Measurements from ENCODE around the gene FDX2.
"Not testable (repeated sequence)": the region's sequence is repeated elsewhere in the genome, so short reads cannot be mapped to it uniquely, and the experiment has no call there.

The FDX2 gene

DNA sequence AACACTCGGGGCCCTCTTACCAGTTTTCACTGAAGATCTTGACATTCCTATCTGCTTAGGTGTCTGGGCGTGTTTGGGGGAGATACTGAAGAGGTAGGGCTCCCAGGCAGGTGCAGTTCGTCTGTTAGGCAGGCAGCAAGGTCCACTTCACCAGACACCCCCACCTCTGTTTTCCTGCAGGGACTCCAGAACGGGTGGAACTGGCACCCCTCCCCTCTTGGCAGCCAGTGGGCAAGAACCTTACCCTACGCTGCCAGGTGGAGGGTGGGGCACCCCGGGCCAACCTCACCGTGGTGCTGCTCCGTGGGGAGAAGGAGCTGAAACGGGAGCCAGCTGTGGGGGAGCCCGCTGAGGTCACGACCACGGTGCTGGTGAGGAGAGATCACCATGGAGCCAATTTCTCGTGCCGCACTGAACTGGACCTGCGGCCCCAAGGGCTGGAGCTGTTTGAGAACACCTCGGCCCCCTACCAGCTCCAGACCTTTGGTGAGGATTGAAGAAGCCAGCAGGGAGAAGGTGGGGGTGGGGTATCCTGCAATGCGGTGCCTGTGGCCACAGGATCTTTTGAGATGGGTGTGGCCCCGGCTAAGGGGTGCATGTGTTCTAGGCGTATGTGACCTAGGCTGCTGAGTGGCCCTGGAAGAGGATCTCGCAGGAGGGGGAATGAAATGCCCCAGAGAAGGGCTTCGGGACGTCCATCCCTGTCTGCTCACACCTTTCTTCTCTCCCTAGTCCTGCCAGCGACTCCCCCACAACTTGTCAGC lies 32.3 kb downstream of the FDX2 start:
- DNase-seq, result no peak

DNA sequence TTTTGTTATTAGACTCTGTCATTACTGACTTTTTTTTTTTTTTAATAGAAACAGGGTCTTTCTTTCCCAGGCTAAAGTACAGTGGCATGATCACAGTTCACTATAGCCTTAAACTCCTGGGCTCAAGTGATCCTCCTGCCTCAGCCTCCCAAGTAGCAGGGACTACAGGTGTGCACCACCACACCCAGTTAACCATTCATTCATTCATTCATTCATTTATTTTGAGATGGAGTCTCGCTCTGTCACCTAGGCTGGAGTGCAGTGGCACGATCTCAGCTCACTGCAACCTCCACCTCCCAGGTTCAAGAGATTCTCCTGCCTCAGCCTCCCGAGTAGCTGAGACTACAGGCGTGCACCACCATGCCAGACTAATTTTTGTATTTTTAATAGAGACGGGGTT lies 33.8 kb downstream of the FDX2 start:
- not testable (repeated sequence) for DNase-seq

DNA sequence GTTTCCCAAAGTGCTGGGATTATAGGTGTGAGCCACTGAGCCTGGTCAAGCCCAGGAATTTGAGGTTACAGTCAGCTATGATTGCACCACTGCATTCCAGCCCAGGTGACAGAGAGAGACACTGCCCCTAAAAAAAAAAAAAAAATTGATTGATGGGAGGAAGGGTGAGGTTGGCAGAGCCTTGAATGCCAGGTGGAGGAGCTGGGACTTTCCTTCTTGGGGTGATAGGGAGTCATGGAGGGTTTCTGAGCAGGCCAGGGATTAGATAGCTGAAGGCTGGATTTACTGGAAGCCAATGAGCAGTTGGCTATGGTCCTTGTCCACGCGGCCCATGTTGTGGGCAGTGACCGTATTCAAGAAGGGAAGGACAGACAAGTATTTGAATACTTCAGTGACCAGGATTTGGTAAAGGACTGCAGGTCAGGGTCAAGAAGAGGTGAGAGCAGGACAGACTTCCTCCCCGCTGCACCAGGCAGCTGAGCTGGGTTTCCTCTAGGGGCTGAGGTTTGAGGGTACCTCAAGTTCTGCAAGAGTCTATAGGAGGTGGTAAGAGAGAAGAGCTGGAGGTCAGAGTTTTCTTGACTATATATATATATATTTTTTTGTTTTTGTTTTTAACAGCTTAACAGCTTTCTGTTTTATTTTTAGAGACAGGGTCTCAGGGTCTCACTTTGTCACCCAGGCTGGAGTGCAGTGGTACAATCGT lies 35.9 kb downstream of the FDX2 start:
- no peak for DNase-seq

DNA sequence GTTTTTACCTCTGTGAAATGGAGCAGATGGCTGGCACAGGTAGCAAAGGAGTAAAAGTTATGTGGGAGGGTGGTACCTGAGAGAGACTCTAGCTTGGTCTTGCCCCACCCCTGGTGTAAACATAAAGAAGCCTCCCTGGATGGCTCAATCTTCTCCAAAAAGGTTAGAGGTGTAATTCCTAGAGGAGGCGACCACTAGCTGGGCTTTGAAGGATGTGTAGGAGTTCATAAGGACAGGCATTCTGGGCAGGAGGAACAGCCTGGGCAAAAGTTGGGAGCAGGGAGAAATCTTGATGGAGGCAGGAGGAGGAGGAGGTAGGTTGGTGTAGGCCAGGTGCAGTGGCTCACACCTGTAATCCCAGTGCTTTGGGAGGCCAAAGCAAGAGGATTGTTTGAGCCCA lies 36.9 kb downstream of the FDX2 start:
- no peak for DNase-seq

DNA sequence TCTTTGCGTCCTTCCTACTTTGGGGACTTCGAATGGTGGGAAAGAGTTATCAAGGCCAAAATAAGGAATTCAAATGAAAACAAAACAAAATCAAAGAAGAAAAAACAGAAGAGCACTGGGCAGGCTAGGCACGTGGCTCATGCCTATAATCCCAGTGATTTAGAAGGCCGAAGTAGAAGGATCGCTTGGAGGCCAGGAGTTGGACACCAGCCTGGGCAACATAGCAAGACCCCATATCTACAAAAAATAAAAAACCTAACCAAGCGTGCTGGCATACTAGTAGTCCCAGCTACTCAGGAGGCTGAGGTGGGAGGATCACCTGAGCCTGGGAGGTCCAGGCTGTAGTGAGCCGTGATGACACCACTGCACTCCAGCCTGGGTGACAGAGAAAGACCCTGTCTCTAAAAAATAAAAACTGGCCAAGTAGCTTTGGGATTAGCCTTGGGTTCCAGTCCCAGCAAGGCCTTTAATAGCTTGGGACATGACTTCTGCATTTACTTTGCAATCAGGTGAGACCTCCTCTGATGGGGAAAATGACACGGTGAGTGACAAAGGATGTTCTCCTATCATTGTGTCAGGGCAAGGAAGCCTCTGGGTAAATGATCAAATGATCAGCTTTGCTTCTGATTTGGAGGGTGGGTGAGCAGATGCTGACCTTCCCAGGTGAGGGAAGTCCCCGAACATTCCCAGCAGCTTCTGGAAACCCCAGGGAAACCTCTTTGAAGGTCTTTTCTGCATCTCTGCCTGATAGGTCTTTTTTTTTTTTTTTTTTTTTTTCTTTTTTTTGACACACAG lies 37.8 kb downstream of the FDX2 start:
- no peak for DNase-seq

DNA sequence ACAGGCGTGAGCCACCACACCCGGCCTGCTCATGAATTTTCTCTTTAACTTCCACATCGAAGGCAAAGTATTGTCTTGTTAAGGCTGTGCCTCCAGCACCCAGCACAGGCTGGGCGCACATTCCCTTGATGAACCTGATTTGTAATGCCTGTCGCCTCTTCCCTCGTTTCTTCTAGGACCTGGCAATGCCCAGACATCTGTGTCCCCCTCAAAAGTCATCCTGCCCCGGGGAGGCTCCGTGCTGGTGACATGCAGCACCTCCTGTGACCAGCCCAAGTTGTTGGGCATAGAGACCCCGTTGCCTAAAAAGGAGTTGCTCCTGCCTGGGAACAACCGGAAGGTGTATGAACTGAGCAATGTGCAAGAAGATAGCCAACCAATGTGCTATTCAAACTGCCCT lies 41.2 kb downstream of the FDX2 start:
- no peak for DNase-seq

DNA sequence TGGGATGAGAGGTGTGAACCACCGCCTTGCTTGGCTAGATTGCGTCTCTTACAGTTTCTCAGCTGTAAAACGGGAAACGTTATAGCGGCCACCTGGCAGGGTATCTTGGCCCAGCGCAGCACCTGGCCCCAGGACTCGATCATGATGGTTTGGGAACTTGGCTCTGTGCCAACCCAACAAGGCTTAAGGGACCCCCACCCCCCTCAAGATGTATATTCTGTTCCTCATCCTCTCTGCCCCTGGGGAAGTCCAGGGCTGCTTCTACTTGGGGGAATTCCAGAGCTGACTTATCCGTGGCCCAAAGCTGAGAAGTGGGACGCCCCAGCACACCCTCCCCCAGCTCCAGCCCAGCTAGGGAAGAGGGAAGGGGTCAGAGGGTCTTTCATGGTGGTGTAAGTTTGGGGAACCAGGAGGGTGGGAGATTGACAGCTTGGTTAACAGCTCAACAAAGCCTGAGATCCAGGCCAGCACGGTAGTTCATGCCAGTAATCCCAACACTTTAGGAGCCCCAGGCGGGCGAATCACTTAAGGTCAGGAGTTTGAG lies 44.2 kb downstream of the FDX2 start:
- no peak for DNase-seq

DNA sequence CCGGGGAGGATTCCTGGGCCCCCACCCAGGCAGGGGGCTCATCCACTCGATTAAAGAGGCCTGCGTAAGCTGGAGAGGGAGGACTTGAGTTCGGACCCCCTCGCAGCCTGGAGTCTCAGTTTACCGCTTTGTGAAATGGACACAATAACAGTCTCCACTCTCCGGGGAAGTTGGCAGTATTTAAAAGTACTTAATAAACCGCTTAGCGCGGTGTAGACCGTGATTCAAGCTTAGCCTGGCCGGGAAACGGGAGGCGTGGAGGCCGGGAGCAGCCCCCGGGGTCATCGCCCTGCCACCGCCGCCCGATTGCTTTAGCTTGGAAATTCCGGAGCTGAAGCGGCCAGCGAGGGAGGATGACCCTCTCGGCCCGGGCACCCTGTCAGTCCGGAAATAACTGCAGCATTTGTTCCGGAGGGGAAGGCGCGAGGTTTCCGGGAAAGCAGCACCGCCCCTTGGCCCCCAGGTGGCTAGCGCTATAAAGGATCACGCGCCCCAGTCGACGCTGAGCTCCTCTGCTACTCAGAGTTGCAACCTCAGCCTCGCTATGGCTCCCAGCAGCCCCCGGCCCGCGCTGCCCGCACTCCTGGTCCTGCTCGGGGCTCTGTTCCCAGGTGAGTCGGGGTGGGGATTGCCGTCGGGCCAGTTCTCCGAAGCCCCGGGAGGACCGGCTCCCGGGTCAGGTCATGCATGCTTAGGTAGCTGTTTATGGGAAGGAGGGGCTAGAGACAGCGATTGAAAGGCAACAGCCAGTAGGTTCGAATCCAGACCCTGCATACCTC lies 45.0 kb downstream of the FDX2 start, which contains the start of gene ICAM1:
Gene ICAM1 (plus strand): TSS at position 505 of the 779 bp plus-strand sequence. CDS start 40 bp downstream, at position 545.
- DNase-seq, result no peak

DNA sequence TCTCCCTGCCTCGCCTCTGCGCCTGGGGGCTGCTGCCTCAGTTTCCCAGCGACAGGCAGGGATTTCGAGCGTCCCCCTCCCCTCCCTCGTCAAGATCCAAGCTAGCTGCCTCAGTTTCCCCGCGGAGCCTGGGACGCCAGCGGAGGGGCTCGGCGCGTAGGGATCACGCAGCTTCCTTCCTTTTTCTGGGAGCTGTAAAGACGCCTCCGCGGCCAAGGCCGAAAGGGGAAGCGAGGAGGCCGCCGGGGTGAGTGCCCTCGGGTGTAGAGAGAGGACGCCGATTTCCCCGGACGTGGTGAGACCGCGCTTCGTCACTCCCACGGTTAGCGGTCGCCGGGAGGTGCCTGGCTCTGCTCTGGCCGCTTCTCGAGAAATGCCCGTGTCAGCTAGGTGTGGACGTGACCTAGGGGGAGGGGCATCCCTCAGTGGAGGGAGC lies 45.6 kb downstream of the FDX2 start:
- no peak for DNase-seq

DNA sequence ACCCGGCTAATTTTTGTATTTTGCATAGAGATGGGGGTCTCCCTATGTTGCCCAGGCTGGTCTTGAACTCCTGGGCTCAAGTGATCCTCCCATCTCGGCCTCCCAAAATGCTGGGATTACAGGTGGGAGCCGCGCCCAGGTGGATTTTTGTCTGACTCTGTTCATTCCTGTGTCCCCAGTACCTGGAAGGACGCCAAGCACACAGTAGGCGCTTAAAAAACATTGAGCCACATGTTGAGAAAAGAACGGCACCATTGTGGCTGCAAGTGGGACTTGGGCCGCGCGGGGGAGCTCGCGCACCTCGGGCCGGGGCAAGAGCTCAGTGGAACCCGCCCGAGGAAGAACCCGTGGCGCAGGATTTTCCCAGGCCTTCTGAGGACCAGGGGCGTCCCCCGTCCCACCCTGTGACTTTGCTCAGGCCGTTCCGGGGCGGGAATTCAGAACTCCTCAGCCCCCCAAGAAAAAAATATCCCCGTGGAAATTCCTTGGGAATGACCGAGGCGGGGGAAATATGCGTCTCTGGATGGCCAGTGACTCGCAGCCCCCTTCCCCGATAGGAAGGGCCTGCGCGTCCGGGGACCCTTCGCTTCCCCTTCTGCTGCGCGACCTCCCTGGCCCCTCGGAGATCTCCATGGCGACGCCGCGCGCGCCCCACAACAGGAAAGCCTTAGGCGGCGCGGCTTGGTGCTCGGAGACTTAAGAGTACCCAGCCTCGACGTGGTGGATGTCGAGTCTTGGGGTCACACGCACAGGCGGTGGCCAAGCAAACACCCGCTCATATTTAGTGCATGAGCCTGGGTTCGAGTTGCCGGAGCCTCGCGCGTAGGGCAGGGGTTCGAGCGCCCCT lies 46.3 kb downstream of the FDX2 start:
- no peak for DNase-seq

DNA sequence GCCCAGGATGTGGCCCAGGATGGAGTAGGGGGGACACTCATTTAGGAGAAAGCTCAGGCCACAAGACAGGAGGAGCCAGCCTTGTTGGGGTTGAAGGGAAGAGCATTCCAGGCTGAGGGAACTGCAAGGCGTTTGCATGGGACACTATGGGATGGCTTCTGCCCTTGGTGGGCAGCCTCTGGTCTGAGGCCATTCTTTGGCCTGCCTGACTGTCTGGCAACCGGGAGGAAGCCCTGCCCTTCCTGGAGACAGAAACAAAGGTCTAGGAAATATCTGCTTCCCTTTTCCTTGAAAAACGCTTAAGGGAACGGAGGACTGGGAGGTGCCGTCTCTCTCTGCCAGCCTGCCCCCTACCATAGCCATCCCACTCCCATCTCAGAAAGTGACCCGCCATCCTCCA lies 47.7 kb downstream of the FDX2 start:
- DNase-seq, result no peak

DNA sequence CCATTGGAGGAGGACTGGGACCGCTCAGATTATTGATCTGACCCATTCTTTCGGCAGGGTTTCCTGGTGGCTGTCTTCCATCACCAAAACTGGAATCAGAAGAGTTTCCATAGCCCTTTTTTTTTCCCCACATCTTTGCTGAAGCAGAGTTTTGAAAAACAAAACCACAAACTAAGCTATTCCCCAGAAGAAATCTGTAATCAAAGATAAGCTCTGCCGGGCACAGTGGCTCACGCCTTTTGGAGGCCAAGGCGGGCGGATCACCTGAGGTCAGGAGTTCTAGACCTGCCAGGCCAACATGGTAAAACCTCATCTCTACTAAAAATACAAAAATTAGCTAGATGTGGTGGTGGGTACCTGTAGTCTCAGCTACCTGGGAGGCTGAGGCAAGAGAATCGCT lies 49.1 kb downstream of the FDX2 start:
- DNase-seq, result no peak

DNA sequence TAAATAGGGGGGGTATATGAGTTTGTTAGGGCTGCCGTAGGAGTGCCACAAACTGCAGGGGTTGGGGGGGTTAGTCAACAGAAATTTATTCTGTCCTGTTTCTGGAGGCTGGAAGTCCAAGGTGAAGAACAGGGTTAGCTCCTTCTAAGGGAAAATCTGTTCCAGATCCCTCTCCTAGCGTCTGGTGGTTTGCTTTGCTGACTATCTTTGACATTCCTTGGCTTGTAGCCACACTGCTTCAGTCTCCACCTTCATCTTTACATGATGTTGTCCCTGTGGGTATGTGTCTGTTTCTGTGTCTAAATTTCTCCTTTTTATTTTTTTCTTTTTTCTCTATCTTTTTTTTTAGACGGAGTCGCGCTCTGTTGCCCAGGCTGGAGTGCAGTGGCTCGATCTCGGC lies 53.0 kb downstream of the FDX2 start:
- no peak for DNase-seq

DNA sequence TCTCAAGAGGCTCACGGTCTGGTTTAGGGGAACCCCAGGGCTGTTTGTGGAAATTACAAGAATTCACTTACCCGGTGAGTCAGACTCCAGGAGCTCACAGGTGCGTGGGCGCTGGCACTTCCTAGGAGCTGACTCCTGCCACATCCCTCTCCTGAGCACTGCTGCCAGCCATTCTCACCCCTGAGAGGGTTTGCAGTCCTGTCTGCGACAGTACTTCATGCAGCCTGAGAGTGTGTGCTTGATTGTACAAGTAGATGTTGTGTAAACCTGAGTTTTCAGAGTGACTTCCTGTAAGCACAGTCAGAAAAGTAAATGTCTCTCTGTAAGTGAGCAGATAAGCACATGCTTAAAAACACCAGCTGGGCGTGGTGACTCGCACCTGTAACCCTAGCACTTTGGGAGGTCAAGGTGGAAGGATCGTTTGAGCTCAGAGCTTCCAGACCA lies 55.7 kb downstream of the FDX2 start:
- DNase-seq, result no peak
